ENCODE results near the gene SKI. TPM values are rescaled to one million over a fixed set of nuclear protein-coding genes. Genes with fewer than 3 reads are reported as not detected.

The SKI gene
- total RNA-seq, 1 experiment from 2014 or later = 89.5 TPM

DNA sequence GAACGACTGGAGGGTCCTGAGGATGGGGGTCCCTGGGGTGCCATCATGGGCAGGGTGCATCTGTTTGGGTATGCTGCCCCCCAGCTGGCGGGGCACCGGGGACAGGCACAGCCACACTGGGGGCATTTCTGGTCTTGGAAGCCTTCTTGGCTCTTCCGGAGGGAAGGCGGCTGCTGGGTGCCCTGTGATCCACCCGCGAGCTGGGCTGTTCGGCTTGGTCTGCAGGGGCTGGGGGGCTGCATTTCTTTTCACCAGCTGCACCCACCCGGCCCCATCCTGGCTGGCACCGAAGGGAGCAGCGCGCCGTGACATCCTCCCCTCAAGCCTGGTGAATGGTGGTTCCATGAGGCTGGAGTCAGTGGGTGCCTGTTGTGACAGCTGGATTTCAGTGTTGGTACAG, 45.7 kb upstream of the SKI start:
- H3K56ac ChIP-seq (ENCODE audit: insufficient read length, low read depth, low read length) = no peak overlapping the region
- Mint-ChIP-seq H3K27me3 (ENCODE audit: low read depth) (peaks cover 1% of the 10 kb centered on the region; the same call in 1 of the 2 replicates), H3K27ac (peak overlapping the region; percentile 12 to 57 (median 31); a peak in 3 of 7 replicates), H3K9me3 (no peaks in the 10 kb centered on the region), H3K4me1 (peaks cover 0 to 2% of the 10 kb centered on the region in 2 experiments; a peak in 1 of 4 replicates), H3K4me3 (no peak overlapping the region), H3K36me3 (ENCODE audit: insufficient read depth in 1 of 3, low read depth in 3 of 3) (peaks cover 23 to 53% (median 50%) of the 10 kb centered on the region in 3 experiments; a peak in 6 of 7 replicates)
- H3K79me2 ChIP-seq (ENCODE audit: insufficient read depth, low read length) = no peaks in the 10 kb centered on the region
- no peak overlapping the region for H2AFZ ChIP-seq (ENCODE audit: low read length)
- H2BK15ac ChIP-seq (ENCODE audit: low read depth, low read length) = no peak overlapping the region
- no peaks in the 10 kb centered on the region for H3K9me3 ChIP-seq (ENCODE audit: control insufficient read depth, low read depth, low read length)
- no peak overlapping the region for H3K18ac ChIP-seq (ENCODE audit: insufficient read length, low read depth, low read length)
- no peak overlapping the region for H2BK20ac ChIP-seq (ENCODE audit: low read depth, low read length, poor library complexity, severe bottlenecking)
- no peak overlapping the region for H4K91ac ChIP-seq (ENCODE audit: insufficient read length, low read depth, low read length)
- TF ChIP-seq CTCF (conservative IDR thresholded peaks at IDR 0.05) = no peak
- no peak overlapping the region for H4K8ac ChIP-seq (replicated peaks; ENCODE audit: insufficient read length, low read depth, low read length)
- H3K23me2 ChIP-seq (ENCODE audit: insufficient read length, low read depth, low read length, poor library complexity, severe bottlenecking) = no peaks in the 10 kb centered on the region
- no peak overlapping the region for H4K5ac ChIP-seq (ENCODE audit: insufficient read length, low read depth, low read length)
- no peak overlapping the region for H3K14ac ChIP-seq (ENCODE audit: insufficient read depth, low read length)
- no peak overlapping the region for H2BK5ac ChIP-seq (ENCODE audit: insufficient read length, low read length)
- H3K27me3 ChIP-seq (ENCODE audit: insufficient read depth, low read length) = no peaks in the 10 kb centered on the region
- H3K4me2 ChIP-seq (ENCODE audit: insufficient read depth, insufficient read length, low read length) = no peak overlapping the region
- DNase-seq = no peak
- WGBS (ENCODE audit: extremely low coverage, insufficient read length, low lambda C conversion rate) = no CpG with 5 or more reads among the region's 13 CpGs
- H2BK120ac ChIP-seq (ENCODE audit: low read depth, low read length, poor library complexity, severe bottlenecking) = no peak overlapping the region
- H3K27ac ChIP-seq (ENCODE audit: insufficient read length, low read depth, low read length) = no peak overlapping the region
- H2AK5ac ChIP-seq (ENCODE audit: insufficient read length, low read length) = no peak overlapping the region
- no peak overlapping the region for H3T11ph ChIP-seq (ENCODE audit: low read length)
- no peak overlapping the region for H3K23ac ChIP-seq (ENCODE audit: insufficient read length, low read depth, low read length)
- no peaks in the 10 kb centered on the region for H4K20me1 ChIP-seq (ENCODE audit: control insufficient read depth, insufficient read depth, insufficient read length)
- no peak overlapping the region for H3K4ac ChIP-seq (ENCODE audit: low read depth, low read length)
- H3K4me1 ChIP-seq (ENCODE audit: insufficient read depth, low read length) = no peaks in the 10 kb centered on the region
- H2BK12ac ChIP-seq (ENCODE audit: insufficient read length, low read depth, low read length) = no peak overlapping the region
- no peaks in the 10 kb centered on the region for H3K79me1 ChIP-seq (ENCODE audit: insufficient read depth, low read depth, low read length, poor library complexity, severe bottlenecking)
- H3K9ac ChIP-seq (ENCODE audit: extremely low read depth, insufficient read length, low read length) = no peak overlapping the region
